ENCODE data around the gene NKAIN2.

Gene NKAIN2

GRCh38 chr6:124479991-124480430, 676.3 kb downstream of the NKAIN2 start:
- no peak for TF ChIP-seq ZNF274 (IDR thresholded peaks at IDR 0.05; ENCODE audit: low read depth, low read length)

DNA sequence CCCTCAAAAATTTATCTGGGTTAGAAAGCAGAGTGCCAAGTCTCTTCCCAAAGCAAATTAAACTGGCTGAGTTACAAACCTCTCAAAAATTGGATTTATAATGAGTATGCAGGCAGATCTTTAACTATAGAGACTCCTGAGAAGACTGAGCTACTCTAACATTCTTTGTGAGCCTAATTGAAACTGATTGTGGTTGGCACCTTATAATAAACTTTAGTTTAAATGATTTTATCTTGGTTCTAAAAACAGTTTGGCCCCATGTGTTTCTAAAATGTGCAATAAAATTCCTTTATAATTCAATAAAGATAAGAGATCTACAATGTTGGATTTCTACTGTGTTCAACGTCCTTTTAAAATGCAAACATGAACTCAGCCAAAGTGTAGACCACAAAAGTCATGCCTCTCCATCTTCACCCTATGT, 678.4 kb downstream of the NKAIN2 start:
- no peak overlapping the region for H3K4me3 ChIP-seq (ENCODE audit: low read length)
- no peak for TF ChIP-seq ZNF274 (IDR thresholded peaks at IDR 0.05; ENCODE audit: low read depth, low read length)

More at GRCh38 chr6:124479991-124480430, 676.3 kb downstream of the NKAIN2 start:
- H3K4me3 ChIP-seq (ENCODE audit: low read length): no peak overlapping the region

GRCh38 chr6:124487623-124488431, 684.2 kb downstream of the NKAIN2 start:
- TF ChIP-seq ZNF274 (IDR thresholded peaks at IDR 0.05; ENCODE audit: low read depth, low read length): no peak
- H3K4me3 ChIP-seq (ENCODE audit: low read length): no peak overlapping the region

GRCh38 chr6:124490122-124490521, 686.5 kb downstream of the NKAIN2 start:
- TF ChIP-seq ZNF274 (IDR thresholded peaks at IDR 0.05; ENCODE audit: low read depth, low read length): no peak
- no peak overlapping the region for H3K4me3 ChIP-seq (ENCODE audit: low read length)

- no peak overlapping the region for H3K4me3 ChIP-seq (ENCODE audit: low read length)
- TF ChIP-seq ZNF274 (IDR thresholded peaks at IDR 0.05; ENCODE audit: low read depth, low read length): no peak
Measured at GRCh38 chr6:124493259-124493658, 689.6 kb downstream of the NKAIN2 start.

- TF ChIP-seq ZNF274 (IDR thresholded peaks at IDR 0.05; ENCODE audit: low read depth, low read length): no peak
- H3K4me3 ChIP-seq (ENCODE audit: low read length): no peak overlapping the region
Measured at GRCh38 chr6:124494956-124495664, 691.4 kb downstream of the NKAIN2 start.

DNA sequence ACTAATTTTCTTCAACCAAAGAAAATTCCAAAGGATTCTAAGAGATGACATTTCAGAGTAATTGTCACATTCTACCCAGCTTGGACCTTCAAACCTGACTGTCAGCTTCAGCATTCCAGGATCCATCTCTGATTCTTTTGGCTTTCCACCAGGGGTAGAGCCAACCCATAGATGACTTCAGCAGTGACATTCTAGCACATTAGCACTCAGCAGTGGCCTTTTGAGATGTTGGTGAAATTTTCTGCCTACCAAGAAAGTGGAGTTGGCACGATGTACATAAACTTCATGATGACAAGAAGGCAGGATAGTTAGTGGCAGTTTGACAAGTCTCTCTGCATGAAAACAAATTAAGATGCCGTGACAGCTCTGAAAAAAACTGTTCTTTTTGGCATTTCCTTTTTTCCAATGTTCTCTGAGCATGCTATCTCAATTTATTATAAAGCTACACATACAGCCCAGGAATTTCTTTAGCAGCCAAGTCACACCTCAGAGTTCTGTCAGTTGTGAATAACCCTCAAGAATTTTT, 692.1 kb downstream of the NKAIN2 start:
- TF ChIP-seq ZNF274 (IDR thresholded peaks at IDR 0.05; ENCODE audit: low read depth, low read length): no peak
- no peak overlapping the region for H3K4me3 ChIP-seq (ENCODE audit: low read length)

DNA sequence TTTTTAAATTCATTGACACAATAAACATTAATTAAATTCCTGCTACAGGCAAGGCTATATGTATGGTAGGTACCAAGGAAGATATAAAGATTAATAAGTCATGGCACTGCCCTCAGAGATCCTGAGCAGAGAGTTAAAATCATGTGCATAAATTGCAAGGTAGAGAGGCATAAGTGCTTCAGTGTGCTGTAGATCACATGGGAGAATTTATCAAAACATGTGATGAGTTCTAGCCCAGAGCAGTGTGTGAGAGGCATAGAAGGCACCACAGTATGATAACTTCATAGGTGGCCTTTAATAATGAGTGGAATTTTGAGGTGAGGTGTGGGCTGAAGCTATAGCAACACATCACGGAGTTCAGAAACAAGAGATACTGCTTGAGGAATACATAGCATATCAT, 692.7 kb downstream of the NKAIN2 start:
- no peak for TF ChIP-seq ZNF274 (IDR thresholded peaks at IDR 0.05; ENCODE audit: low read depth, low read length)
- no peak overlapping the region for H3K4me3 ChIP-seq (ENCODE audit: low read length)

- no peak overlapping the region for H3K4me3 ChIP-seq (ENCODE audit: low read length)
- TF ChIP-seq ZNF274 (IDR thresholded peaks at IDR 0.05; ENCODE audit: low read depth, low read length): no peak
Measured at GRCh38 chr6:124512431-124512830, 708.8 kb downstream of the NKAIN2 start.

DNA sequence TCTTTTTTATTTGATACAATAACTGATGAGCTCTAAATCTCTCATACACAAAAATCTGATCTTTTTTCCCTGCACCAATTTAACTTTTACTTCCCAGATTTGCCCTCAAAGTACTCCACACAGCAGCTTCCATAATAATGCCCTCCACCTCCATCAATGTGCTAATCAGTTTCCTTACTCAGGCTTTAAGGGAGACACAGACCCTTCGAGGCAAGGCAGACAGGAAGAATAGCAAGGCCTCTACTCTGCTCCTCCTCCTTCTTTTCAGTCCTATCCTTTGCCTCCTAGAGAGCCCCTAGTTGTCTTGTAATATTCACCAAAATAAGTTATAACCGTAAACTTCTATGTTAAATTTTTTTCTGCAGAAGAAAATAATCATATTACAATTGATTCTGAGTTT, 713.7 kb downstream of the NKAIN2 start:
- TF ChIP-seq ZNF274 (IDR thresholded peaks at IDR 0.05; ENCODE audit: low read depth, low read length): no peak
- no peak overlapping the region for H3K4me3 ChIP-seq (ENCODE audit: low read length)

DNA sequence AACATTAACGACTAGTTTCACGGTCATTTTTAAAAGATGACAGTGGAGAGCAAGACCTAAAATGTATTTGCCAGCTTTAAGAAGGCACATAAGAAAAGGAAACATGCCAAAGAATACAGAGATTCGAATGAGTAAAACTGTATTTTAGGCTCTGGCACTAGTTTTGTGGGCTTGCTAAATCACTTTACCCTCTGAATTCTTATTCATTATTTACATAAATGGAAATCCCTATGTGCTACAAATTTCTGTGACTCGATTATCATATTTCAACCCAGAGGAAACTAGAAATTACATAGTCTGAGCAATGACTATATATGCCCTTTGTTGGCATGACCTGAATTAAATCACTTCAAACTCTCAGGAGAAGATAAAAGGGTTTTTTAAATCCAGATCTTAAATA, 716.8 kb downstream of the NKAIN2 start:
- TF ChIP-seq ZNF274 (IDR thresholded peaks at IDR 0.05; ENCODE audit: low read depth, low read length): no peak
- no peak overlapping the region for H3K4me3 ChIP-seq (ENCODE audit: low read length)

DNA sequence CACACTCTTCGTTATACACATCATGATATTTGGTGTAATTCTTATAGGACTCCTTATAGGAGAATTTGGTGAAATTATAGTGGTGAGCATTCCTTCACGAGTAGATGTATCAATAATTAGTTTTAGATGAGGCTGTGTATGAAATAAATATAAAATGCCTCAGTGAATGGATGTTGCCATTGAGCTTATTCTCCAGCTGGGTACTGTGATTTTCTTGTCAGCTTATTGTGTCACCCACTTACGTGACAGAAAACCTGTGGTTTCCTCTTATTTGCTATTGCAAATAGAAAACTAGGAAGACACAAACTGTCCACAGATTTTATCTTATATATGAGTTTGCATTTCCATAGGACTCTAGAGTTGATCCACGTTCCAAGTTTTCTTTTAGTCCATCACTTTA, 718.7 kb downstream of the NKAIN2 start:
- no peak overlapping the region for H3K4me3 ChIP-seq (ENCODE audit: low read length)
- no peak for TF ChIP-seq ZNF274 (IDR thresholded peaks at IDR 0.05; ENCODE audit: low read depth, low read length)

- no peak for TF ChIP-seq ZNF274 (IDR thresholded peaks at IDR 0.05; ENCODE audit: low read depth, low read length)
- no peak overlapping the region for H3K4me3 ChIP-seq (ENCODE audit: low read length)
Measured at GRCh38 chr6:124524491-124525200, 721.0 kb downstream of the NKAIN2 start.

- TF ChIP-seq ZNF274 (IDR thresholded peaks at IDR 0.05; ENCODE audit: low read depth, low read length): no peak
- no peak overlapping the region for H3K4me3 ChIP-seq (ENCODE audit: low read length)
Measured at GRCh38 chr6:124530926-124531325, 727.3 kb downstream of the NKAIN2 start.

Data from GM08714 (cell line).